Stimulated activated CD8-positive, alpha-beta memory T cell treated with anti-CD3 and anti-CD28 coated beads, Interleukin-15, amount 100 ng/mL, for 24 hours (primary cell): ENCODE measurements around the gene KIAA0232.
"Not testable (repeated sequence)": the region's sequence is repeated elsewhere in the genome, so short reads cannot be mapped to it uniquely, and the experiment has no call there.

Source experiments
- DNase-seq: peaks from one replicate; pipeline ENCODE4 v3.0.0-alpha.2; 2020; ENCODE audit warnings: low read depth

Gene KIAA0232

DNA sequence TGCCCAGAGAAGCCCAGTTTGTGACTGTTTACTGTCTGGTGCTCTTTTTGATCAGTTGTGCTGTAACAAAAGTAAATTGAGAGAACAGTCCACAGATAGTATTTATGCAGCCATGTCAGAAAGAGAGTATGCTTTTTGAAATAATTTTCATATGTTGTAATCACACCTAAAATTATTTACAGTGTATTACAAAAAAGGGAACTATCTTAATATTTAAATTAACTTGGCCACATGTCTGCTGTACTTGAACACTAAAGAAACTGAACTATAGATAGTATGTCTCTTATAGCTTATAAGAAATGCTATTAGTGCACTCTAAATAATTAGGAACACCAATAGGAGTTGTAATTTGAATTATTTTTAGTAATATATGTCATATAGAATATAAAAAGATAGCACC is 30.2 kb downstream of the KIAA0232 start:
- DNase-seq = no peak

DNA sequence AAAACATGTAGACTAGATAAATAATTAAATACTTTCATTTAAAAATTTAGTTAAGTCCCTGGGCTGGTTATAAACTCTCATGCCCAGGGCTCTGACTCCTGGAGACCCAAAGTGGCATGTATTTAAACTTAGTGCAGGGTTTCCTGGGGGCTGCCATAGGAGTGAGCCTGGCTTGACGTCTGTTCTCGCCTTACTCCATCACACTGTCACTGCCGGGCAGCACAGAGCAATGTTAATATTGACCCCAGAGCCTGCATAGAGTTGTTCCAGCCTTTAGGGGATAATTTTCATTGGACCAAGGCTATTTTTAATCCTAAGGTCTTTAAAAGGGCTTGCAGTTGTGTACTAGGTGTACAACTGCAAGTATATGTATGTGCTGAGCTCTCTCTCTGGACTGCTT is 31.2 kb downstream of the KIAA0232 start:
- no peak for DNase-seq

GRCh38 chr4:6815029-6815836 is 32.7 kb downstream of the KIAA0232 start:
- DNase-seq = no peak

- DNase-seq = no peak
These were observed 36.8 kb downstream of the KIAA0232 start for GRCh38 chr4:6819295-6819694.

DNA sequence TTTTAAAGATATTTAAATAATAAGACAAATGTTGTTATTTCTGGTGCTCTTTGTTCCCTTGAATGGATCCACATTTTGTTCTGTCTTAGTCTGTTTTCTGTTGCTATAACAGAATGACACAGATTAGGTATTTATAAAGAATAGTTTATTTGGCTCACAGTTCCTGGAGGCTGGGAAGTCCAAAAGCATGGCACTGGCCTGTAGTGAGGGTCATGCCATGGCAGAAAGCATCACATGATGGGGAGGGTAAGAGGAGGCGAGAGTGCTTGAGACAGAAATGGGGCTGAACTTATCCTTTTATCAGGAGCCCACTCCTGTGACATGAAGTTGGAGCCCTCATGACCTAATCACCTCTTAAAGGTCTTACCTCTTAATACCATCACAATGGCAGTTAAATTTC is 38.2 kb downstream of the KIAA0232 start:
- no peak for DNase-seq

DNA sequence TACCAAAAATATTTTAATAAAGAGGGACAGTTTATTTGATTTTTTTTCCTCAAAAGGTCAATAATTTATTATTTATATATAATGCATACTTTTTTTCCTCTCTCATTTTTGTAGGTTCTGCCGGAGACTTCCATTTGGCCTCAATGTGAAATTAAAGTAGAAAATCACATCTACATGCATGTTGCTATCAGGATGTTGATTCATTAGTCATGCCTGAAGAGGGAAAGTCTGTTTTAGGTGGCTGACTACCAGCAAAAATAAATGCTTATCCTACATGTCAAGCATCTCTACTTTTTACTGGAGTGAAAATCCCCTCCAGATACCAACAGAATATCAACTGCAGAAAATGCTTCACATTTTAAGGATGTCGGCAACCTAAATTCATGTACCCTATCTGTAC is 41.5 kb downstream of the KIAA0232 start:
- DNase-seq = no peak

DNA sequence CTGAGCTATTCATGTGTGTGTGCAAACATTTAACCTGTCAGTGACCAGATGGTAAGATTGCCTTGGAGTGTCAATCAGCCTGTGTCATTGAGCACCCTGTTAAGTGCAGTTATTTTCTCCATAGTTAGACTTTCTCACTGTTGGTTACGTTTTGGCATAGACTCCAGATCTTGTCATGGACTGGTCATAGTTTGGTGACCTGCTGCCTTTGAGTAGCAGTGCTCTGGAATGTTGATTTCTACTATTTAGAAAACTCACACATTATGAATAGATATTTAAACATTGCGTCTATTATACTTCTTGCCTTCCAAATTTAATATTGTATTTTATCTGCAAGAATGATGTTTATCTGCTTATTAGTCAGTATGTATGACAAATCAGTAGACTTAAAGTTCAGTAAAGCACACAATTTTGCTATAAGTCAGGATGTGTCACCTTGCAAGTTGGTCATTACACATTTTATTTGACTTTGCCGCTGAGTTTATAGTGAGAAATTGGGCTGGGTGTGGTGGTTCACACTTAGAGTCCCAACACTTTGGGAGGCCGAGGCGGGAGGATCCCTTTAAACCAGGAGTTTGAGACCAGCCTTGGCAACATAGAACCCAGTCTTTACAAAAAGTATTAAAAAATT is 42.4 kb downstream of the KIAA0232 start:
- DNase-seq = no peak

DNA sequence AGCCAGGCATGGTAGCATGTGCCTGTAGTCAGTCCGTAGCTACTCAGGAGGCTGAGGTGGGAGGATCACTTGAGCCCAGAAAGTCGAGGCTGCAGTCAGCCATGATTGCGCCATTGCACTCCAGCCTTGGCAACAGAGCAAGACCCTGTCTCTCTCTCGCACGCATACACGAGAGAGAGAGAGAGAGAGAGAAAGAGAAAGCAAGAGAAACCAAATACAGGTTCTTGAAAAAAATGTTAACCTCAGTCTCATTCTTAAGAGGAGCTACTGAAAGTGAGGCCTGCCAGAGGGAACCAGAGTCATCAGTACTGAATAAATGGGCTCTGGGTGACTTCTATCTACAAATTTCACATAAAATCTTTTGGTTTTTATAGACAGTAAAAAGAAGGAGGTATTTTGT is 42.9 kb downstream of the KIAA0232 start:
- DNase-seq = no peak

DNA sequence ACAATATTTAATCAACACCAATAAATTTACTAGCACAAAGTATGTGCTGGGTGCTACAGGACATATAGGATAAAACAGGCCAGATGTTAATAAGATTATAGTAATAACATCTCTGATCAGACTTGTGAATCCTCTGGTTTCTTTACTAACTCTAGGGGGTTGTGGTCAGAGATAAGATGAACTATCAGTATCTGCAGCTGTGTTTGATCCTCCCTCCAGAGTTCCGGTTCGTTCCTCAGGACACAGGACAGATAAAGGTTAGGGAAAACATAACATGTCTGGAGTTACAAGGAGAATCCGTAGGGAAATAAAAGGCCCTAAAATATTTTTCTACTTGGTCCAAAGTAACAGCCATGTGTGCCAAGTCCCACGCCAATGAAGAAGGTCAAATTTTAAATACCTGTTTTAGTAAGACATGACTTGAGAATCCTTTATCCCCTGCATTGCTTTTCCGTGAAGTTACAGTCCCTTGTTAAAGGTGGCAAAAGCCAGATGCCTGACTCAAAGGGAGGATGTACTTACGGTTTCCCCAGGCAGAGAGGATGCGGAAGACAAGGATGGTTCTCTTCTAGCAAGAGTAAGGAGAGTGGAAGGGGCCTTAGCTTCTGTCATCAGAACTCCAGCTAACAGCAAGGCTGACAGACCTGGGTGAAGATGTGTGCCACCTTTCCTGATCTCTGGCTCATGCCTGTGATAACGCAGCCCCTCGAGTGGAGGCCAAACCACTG is 44.4 kb downstream of the KIAA0232 start:
- DNase-seq = no peak

DNA sequence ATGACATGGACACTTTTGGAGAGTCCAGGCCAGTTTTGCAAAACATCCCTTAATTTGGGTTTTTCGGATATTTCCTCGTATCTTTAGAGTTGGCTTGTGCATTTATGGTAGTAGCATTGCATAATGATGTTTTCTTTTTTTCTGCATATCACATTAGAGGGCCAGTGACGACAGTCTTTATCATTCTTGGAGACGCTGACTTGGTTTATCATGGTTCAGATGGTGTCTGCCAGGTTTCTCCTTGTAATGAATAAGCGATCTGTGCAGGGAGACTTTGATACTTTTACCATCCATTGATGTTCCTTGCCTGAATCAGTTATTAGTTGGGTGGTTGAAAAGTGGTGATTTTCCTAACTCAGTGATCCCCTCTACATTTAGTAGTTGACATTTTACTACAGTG is 46.6 kb downstream of the KIAA0232 start:
- DNase-seq = no peak

DNA sequence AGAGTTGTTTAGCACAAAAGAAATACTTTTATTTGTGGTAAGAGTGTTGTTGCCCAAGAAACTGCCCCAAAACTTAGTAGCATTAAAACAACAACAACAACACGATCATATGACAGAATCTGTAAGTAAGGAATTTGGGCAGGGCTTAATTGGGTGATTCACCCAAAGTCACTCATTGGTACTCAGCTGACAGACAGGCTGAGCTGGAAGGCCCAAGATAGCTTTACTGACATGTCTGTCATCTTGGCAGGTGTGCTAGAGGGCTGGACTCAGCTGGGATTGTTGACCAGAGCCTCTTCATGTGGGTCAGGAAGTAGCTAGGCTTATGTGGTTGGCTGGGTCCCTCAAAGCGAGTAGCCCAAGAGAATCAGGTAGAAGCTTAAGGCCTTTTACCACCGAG is 52.3 kb downstream of the KIAA0232 start:
- DNase-seq = no peak

DNA sequence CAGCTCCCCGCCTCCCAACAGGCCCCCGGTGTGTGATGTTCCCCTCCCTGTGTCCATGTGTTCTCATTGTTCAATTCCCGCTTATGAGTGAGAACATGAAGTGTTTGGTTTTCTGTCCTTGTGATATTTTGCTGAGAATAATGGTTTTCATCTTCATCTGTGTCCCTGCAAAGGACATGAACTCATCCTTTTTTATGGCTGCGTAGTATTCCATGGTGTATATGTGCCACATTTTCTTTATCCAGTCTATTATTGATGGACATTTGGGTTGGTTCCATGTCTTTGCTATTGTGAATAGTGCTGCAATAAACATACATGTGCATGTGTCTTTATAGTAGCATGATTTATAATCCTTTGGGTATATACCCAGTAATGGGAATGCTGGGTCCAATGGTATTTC is 53.1 kb downstream of the KIAA0232 start:
- not testable (repeated sequence) for DNase-seq

- DNase-seq = not testable (repeated sequence)
These were observed 54.6 kb downstream of the KIAA0232 start for GRCh38 chr4:6837106-6837505.

GRCh38 chr4:6839579-6839978 is 57.1 kb downstream of the KIAA0232 start:
- DNase-seq = no peak

- no peak for DNase-seq
These were observed 57.8 kb downstream of the KIAA0232 start for GRCh38 chr4:6840062-6840976.

DNA sequence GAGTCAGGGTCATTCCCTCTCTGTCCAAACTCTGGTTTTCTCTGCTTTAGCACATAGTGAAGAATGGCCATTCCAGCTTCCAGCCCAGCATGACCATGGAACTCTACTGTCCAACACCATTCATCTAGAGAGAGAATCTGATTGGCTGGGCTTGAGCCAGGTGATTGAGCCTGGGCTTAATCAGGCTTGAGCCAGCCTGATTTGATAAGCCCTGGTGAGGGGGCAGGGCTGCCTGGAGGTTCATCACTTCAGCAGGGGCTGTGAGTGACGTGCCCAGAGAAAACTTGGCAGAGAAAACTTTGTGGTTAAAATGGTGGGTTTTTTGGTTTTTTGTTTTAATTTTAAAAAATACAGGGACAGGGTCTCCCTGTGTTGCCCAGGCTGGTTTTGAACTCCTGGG is 62.5 kb downstream of the KIAA0232 start:
- no peak for DNase-seq

DNA sequence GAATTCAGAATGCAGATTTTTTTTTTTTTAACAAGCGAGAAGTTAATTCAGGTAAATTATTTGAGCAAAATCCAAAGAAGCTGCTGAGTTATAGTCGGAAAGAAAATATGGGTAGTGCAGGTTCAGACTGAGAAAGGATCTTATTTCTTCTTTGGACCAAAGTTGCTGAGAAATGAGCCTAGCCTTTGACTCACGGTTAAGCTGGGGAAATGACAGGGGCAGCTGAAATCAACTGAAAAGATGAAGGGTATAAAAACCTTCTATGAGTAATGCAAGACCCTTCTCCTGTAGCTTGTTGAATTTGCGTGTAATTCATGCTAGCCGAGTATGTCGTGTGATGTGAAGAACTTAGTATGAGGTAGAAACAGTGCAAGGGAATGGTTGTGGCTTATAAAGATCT is 63.0 kb downstream of the KIAA0232 start:
- no peak for DNase-seq

- DNase-seq = no peak
These were observed 64.7 kb downstream of the KIAA0232 start for GRCh38 chr4:6847178-6847577.

DNA sequence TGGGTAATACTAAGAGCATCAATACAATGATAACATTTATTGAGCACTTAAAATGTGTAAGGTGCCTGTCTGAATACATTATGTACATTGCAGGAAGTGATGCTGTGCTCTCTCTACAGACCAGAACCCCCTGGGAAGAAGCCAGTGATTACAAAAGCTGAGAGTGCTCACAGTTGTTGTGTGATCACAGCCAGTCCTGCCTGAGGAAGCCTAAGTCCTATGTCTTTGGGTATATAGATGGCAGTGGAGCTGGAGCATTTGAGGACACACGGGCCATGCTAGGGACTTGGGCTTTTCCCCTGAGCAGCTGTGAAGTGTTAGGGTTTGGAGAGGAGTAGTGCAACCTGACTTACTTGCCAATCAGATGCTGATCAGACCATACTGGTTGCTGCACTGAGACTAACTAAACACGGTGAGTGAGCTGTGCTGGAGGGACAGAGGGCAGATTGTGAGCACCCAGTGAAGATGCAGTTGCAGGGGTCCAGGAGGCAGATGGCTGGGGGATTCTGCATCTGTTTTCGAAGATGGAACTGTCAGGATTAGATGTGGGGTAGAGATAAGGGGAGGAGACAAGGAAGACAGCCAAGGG is 66.3 kb downstream of the KIAA0232 start:
- DNase-seq = no peak

GRCh38 chr4:6849691-6850090 is 67.2 kb downstream of the KIAA0232 start:
- no peak for DNase-seq

DNA sequence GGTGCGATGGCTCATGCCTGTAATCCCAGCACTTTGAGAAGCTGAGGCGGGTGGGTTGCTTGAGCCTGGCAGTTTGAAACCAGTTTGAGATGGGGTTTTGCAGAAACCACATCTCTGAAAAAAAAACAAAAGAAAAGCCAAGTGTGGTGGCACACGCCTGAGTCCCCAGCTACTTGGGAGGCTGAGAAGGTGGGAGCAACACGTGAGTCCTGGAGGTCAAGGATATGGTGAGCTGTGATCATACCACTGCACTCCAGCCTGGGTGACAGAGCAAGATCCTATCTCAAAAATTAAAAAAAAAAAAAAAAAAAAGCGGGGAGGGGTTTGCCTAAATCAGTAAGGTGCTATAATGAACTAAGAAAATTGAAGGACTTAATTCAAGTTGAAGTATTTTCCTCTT is 68.9 kb downstream of the KIAA0232 start:
- DNase-seq = no peak

- no peak for DNase-seq
These were observed 69.4 kb downstream of the KIAA0232 start for GRCh38 chr4:6851962-6852361.
